HG03354 (cell line): ENCODE results near the gene PCDHB3.
A peak's percentile ranks its signal among the peaks of the same experiment; 100 is the strongest.
"Not testable (repeated sequence)": the region's sequence is repeated elsewhere in the genome, so short reads cannot be mapped to it uniquely, and the experiment has no call there.

ENCODE experiments used
- ATAC-seq: cut with Tn5 transposase; IDR thresholded peaks from one replicate; pipeline ENCODE4 v1.9.1; 2021; ENCODE audit warnings: mild to moderate bottlenecking; ENCODE audit not compliant: unreplicated experiment, poor library complexity, severe bottlenecking

The PCDHB3 gene

GRCh38 chr5:141100243-141100805 is at the start of gene PCDHB3:
TSS of gene PCDHB3 (plus strand) at chr5:141100473. CDS start at chr5:141100650, 177 bp downstream.
- no peak for ATAC-seq

DNA sequence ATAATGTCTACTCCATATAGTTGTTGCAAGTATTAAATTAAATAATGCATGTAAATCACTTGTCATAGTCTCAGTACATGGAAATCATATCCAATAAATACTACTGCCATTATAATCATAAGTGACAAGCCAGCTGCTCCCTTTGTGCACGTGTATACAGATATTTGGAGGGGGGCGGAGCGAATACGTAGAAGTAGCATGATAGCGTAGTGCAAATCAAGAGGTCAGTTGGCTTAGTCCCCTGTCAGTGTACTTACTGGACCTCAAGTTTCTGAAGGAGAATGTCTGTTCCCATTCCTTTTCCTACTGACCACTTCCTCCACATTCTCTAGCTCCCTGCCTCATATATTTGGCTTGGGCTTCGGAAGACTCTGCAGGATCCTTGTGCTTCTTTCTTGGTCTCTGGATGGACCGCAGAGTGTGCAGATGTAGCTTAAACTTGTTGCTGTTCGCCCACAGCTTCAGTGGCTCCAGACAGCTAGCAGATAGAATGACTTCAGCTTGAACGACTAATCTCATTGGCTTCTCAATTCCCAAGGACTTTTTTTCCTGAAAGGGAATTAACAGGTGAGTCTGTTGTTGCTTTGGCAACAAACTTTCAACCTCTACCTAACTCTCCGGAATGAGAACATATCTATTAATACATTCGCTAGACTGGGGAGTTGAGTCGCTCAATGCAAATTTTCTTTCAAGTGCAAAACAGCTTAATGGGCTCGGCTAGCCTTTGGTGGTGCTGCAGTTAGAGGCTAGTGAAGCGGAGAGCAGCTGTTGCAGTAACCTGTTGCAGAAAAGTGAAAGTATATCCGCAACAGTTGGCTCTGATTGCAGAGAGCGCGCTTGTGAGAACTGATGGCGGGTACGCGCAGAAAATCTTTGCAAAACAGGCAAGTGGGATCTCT is 49.4 kb upstream of the PCDHB3 start, which contains the start of gene PCDHB1:
Gene PCDHB1, plus strand, starts transcription at position 753 of the 899 bp plus-strand sequence. Its CDS starts 97 bp downstream, at position 850.
- no peak for ATAC-seq

- ATAC-seq: no peak
Observed at GRCh38 chr5:141051521-141051866, 48.8 kb upstream of the PCDHB3 start.

DNA sequence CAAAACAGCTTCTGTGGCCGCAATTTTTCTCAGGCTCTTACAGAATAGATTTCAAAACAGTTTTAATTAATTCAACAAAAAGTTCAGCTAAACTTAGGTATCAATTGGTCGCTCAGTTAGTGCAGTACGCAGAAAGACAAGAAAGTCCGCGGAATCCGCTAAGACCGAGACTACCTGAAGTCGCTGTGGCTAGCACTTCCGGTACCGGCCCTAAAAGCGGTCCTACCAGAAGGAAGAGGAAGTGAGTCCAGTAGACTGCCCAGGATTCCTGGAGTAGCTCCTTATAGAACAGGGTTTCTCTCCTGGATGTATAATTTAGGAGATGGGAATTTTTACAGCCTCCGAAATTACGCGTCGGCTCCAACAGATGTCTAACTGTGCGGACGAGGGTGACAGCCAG is 22.4 kb upstream of the PCDHB3 start:
- ATAC-seq: no peak

DNA sequence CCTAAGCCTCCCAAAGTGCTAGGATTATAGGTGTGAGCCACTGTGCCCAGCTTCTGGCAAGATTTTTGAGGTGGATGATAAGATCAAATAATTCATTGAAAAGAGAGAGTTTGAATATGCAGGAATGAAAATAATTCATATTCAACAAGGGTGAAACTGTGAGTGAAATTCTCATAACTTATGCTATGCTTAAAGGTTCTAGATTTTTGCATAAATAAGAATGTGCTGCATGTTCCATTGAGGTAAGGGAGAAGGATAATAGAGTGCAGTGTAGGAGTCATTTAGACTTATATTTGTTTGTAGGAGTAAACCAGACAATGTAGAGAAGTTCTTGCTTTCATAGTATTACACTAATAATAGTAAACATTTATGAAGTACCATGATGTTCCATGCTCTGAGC is 18.0 kb upstream of the PCDHB3 start:
- ATAC-seq: no peak

DNA sequence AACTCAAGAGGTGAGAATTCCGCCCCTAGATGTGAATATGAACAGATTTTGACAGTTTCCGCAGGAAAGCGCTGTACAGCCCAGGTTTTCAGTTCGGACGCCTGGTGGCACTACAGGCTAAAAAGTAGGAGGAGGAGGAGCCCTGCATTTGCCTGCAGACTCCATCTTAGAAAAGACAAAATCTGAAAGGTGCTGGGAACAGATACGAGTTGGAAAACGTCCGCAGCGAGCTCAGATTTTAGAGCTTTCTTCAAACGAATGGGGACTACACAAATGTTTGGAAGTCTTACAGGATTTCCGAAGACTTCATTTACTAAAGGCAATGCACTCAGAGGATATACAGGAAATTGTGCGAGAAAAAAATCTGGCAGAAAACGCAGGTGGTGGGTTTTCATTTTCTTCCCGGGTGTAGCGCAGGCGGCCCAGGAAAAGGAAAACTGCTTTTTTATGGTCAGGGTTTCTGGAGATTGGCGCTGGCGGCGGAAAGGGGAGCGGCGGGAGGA is 15.7 kb upstream of the PCDHB3 start:
- ATAC-seq: peak; percentile 97

DNA sequence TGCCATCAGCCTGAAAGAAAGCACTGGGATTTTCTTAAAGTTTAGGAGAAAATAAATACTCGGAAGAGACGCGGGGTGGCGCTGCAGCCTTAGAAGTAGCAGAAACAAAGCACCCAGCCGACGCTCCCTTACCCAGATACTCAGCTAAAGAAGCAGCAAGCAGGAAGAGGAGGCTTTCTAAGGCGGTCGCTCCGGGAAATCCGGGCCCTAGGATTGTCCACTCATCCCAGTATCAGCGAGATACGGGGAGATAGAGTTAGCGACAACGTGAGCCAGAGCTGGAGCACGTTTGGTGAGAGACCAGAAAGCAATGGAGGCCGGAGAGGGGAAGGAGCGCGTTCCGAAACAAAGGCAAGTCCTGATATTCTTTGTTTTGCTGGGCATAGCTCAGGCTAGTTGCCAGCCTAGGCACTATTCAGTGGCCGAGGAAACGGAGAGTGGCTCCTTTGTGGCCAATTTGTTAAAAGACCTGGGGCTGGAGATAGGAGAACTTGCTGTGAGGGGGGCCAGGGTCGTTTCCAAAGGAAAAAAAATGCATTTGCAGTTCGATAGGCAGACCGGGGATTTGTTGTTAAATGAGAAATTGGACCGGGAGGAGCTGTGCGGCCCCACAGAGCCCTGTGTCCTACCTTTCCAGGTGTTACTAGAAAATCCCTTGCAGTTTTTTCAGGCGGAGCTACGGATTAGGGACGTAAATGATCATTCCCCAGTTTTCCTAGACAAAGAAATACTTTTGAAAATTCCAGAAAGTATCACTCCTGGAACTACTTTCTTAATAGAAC is 5.6 kb upstream of the PCDHB3 start, which contains the start of gene PCDHB2:
Gene PCDHB2, plus strand, starts transcription at position 135 of the 782 bp plus-strand sequence. Its CDS starts 176 bp downstream, at position 311.
- no peak for ATAC-seq

DNA sequence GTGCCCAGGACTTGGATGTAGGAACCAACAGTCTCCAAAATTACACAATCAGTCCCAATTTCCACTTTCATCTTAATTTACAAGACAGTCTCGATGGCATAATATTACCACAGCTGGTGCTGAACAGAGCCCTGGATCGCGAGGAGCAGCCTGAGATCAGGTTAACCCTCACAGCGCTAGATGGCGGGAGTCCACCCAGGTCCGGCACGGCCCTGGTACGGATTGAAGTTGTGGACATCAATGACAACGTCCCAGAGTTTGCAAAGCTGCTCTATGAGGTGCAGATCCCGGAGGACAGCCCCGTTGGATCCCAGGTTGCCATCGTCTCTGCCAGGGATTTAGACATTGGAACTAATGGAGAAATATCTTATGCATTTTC is 5.0 kb upstream of the PCDHB3 start:
- no peak for ATAC-seq

GRCh38 chr5:141096181-141096580 is 4.1 kb upstream of the PCDHB3 start:
- not testable (repeated sequence) for ATAC-seq

DNA sequence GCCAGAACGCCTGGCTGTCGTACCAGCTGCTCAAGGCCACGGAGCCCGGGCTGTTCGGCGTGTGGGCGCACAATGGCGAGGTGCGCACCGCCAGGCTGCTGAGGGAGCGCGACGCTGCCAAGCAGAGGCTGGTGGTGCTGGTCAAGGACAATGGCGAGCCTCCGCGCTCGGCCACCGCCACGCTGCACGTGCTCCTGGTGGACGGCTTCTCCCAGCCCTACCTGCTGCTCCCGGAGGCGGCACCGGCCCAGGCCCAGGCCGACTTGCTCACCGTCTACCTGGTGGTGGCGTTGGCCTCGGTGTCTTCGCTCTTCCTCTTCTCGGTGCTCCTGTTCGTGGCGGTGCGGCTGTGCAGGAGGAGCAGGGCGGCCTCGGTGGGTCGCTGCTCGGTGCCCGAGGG is 3.7 kb upstream of the PCDHB3 start:
- not testable (repeated sequence) for ATAC-seq

DNA sequence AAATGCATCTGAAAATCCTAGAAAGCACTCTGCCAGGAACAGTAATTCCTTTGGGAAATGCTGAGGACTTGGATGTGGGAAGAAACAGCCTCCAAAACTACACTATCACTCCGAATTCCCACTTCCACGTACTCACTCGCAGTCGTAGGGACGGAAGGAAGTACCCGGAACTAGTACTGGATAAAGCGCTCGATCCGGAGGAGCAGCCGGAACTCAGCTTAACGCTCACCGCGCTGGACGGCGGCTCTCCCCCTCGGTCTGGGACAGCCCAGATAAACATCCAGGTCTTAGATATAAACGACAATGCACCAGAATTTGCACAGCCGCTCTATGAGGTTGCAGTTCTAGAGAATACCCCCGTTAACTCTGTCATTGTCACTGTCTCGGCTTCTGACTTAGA is 786 bp downstream of the PCDHB3 start:
- ATAC-seq: no peak

- ATAC-seq: not testable (repeated sequence)
Observed at GRCh38 chr5:141102070-141102469, 1.8 kb downstream of the PCDHB3 start.

GRCh38 chr5:141102471-141102870 is 2.2 kb downstream of the PCDHB3 start:
- not testable (repeated sequence) for ATAC-seq

- no peak for ATAC-seq
Observed at GRCh38 chr5:141105350-141105749, 5.1 kb downstream of the PCDHB3 start.

DNA sequence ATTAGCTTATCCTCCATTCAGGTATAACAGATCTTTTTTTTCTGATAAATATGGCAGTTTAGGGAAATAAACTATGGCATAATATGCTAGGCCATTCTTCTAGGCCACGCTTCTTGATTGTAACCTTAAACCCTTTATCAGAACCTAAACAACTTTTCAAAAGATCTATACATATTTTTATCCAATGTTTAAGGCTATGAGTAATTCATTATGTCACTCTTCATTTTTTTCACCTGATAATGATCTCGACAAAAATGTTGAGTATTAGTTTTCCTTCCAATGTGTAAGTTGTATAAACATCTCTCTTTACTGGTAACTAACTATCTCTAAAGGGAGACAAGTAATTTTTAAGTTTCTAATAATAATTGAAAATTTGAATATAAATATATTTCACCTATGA is 19.0 kb downstream of the PCDHB3 start:
- ATAC-seq: no peak

DNA sequence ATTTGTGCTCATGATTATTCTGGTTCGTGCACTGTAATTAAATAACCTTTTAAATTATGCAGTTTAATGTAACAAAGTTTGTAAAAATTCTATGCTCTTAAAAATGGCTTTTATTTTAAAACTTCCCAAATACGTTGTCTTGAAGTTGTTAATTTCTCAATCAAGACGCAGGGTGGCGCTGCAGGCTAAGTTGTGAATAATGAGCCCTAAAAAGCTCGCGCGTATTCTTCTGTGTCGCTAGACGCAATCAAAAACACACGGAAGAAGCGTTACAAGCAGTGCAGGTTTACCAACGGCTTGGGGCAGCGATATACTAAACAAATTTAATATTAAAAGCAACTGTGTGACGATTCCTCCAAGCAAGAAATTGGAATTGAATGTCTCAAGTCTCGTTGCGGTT is 21.3 kb downstream of the PCDHB3 start, which contains the start of gene PCDHB4:
Gene PCDHB4, plus strand, starts transcription at position 256 of the 400 bp plus-strand sequence. CDS start 181 bp downstream, outside the sequence.
- no peak for ATAC-seq

GRCh38 chr5:141121985-141122384 is 21.7 kb downstream of the PCDHB3 start:
- no peak for ATAC-seq

DNA sequence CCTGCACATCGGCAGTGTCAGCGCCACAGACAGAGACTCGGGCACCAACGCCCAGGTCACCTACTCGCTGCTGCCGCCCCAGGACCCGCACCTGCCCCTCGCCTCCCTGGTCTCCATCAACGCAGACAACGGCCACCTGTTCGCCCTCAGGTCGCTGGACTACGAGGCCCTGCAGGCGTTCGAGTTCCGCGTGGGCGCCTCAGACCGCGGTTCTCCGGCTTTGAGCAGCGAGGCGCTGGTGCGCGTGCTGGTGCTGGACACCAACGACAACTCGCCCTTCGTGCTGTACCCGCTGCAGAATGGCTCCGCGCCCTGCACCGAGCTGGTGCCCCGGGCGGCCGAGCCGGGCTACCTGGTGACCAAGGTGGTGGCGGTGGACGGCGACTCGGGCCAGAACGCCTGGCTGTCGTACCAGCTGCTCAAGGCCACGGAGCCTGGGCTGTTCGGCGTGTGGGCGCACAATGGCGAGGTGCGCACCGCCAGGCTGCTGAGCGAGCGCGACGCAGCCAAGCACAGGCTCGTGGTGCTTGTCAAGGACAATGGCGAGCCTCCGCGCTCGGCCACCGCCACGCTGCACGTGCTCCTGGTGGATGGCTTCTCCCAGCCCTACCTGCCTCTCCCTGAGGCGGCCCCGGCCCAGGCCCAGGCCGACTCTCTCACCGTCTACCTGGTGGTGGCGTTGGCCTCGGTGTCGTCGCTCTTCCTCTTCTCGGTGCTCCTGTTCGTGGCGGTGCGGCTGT is 23.3 kb downstream of the PCDHB3 start:
- not testable (repeated sequence) for ATAC-seq

GRCh38 chr5:141127305-141127704 is 27.0 kb downstream of the PCDHB3 start:
- no peak for ATAC-seq
